HAP-1 (cell line): Measurements from ENCODE around the gene HAS3.
"Not testable (repeated sequence)": the region's sequence is repeated elsewhere in the genome, so short reads cannot be mapped to it uniquely, and the experiment has no call there.

Experiments
- DNase-seq, 2 experiments: peaks; one replicate each; pipeline ENCODE4 v3.0.0-alpha.2; 2016 to 2020; ENCODE audit warnings: low spot score in 2 of 2
- H3K27me3 ChIP-seq: fragments of 250-450 bp; sonication (Bioruptor Pico); 2 replicates; pipeline ENCODE4 v1.5.1; 2020; ENCODE audit warnings: low read depth, mild to moderate bottlenecking, moderate library complexity
- H3K36me3 ChIP-seq: fragments of 250-450 bp; sonication (Bioruptor Pico); replicated peaks from 2 replicates; pipeline ENCODE4 v1.5.1; 2020; ENCODE audit warnings: mild to moderate bottlenecking
- H3K4me1 ChIP-seq: fragments of 250-450 bp; sonication (Bioruptor Pico); 2 replicates; pipeline ENCODE4 v1.5.1; 2020; ENCODE audit warnings: mild to moderate bottlenecking
- H3K4me3 ChIP-seq: fragments of 250-450 bp; sonication (Bioruptor Pico); 2 replicates; pipeline ENCODE4 v1.5.1; 2020; ENCODE audit warnings: mild to moderate bottlenecking, moderate library complexity
- H3K9me3 ChIP-seq: fragments of 250-450 bp; sonication (Bioruptor Pico); 2 replicates; pipeline ENCODE4 v1.5.1; 2020; ENCODE audit warnings: mild to moderate bottlenecking, moderate library complexity
- in situ Hi-C: fragments of 300-500 bp; cut with MboI; formaldehyde crosslinking; loops from 3 replicates; pipeline ENCODE4 v1.14.3; 2020; ENCODE audit warnings: low sequenced_read_pairs, inconsistent platforms, mixed read lengths

The HAS3 gene

GRCh38 chr16:69131167-69131838 lies 25.9 kb downstream of the HAS3 start:
- in situ Hi-C loops = no loop called here
- H3K36me3 ChIP-seq = peaks cover 21% of the 10 kb centered on the region
- peaks cover 20% of the 10 kb centered on the region for H3K4me1 ChIP-seq
- no peaks in the 10 kb centered on the region for H3K9me3 ChIP-seq
- peak overlapping the region; percentile 97 for H3K4me3 ChIP-seq
- H3K27me3 ChIP-seq = no peaks in the 10 kb centered on the region
- peak; percentile 59 to 72 for DNase-seq

- peak; percentile 79 to 96 for DNase-seq
- Histone ChIP-seq H3K27me3 (no peaks in the 10 kb centered on the region), H3K9me3 (no peaks in the 10 kb centered on the region), H3K36me3 (peaks cover 28% of the 10 kb centered on the region), H3K4me3 (peak overlapping the region; percentile 97), H3K4me1 (peaks cover 20% of the 10 kb centered on the region)
- in situ Hi-C loops = no loop called here
These were observed 26.5 kb downstream of the HAS3 start for GRCh38 chr16:69131839-69132423.

- Histone ChIP-seq H3K9me3 (no peaks in the 10 kb centered on the region), H3K4me1 (peaks cover 20% of the 10 kb centered on the region), H3K4me3 (peak within 1 kb of the TSS; percentile 97), H3K36me3 (peaks cover 35% of the 10 kb centered on the region), H3K27me3 (no peaks in the 10 kb centered on the region)
- in situ Hi-C loops = no loop called here
- peak; percentile 77 to 92 for DNase-seq
These were observed 27.2 kb downstream of the HAS3 start, which contains the start of the genes CHTF8 and UTP4 for GRCh38 chr16:69132424-69133252. Gene CHTF8, minus strand, starts transcription at chr16:69132588. Its CDS starts 11,130 bp downstream, at chr16:69121458. Gene UTP4, plus strand, starts transcription at chr16:69132649. Its CDS starts 811 bp downstream, at chr16:69133460.

- no peak for DNase-seq
- Histone ChIP-seq H3K4me1 (peaks cover 17% of the 10 kb centered on the region), H3K36me3 (peaks cover 39% of the 10 kb centered on the region), H3K4me3 (peak overlapping the region; percentile 97), H3K27me3 (no peaks in the 10 kb centered on the region), H3K9me3 (no peaks in the 10 kb centered on the region)
- in situ Hi-C loops = no loop called here
These were observed 28.0 kb downstream of the HAS3 start for GRCh38 chr16:69133373-69133954.

- no peaks in the 10 kb centered on the region for H3K9me3 ChIP-seq
- peaks cover 76% of the 10 kb centered on the region for H3K36me3 ChIP-seq
- peaks cover 6% of the 10 kb centered on the region; the same call in 1 of the 2 replicates for H3K4me1 ChIP-seq
- H3K4me3 ChIP-seq = no peak overlapping the region
- in situ Hi-C loops = no loop called here
- H3K27me3 ChIP-seq = no peaks in the 10 kb centered on the region
- DNase-seq = no peak
These were observed 33.2 kb downstream of the HAS3 start for GRCh38 chr16:69138608-69139007.

- H3K36me3 ChIP-seq = peaks cover 81% of the 10 kb centered on the region
- H3K27me3 ChIP-seq, H3K9me3 ChIP-seq, H3K4me1 ChIP-seq, DNase-seq, in situ Hi-C loops, H3K4me3 ChIP-seq: not testable (repeated sequence)
These were observed 34.0 kb downstream of the HAS3 start for GRCh38 chr16:69139464-69139863.

GRCh38 chr16:69141014-69141413 lies 35.6 kb downstream of the HAS3 start:
- Histone ChIP-seq H3K9me3 (no peaks in the 10 kb centered on the region), H3K4me1 (no peaks in the 10 kb centered on the region), H3K27me3 (no peaks in the 10 kb centered on the region), H3K4me3 (no peak overlapping the region), H3K36me3 (peaks cover 88% of the 10 kb centered on the region)
- DNase-seq = no peak
- in situ Hi-C loops = loop anchor here (10.0 kb wide), 1 partner anchor 144 kb away; no protein-coding TSS in a partner anchor

- Histone ChIP-seq H3K4me1 (no peaks in the 10 kb centered on the region), H3K36me3 (peaks cover 84% of the 10 kb centered on the region), H3K9me3 (no peaks in the 10 kb centered on the region), H3K27me3 (no peaks in the 10 kb centered on the region), H3K4me3 (no peak overlapping the region)
- in situ Hi-C loops = loop anchor here (10.0 kb wide), 1 partner anchor 143 kb away; no protein-coding TSS in a partner anchor
- no peak for DNase-seq
These were observed 36.5 kb downstream of the HAS3 start for GRCh38 chr16:69141936-69142335.

- peak in 1 of 2 experiments; percentile 31 for DNase-seq
- H3K9me3 ChIP-seq = no peaks in the 10 kb centered on the region
- H3K36me3 ChIP-seq = peaks cover 78% of the 10 kb centered on the region
- no peaks in the 10 kb centered on the region for H3K27me3 ChIP-seq
- in situ Hi-C loops = loop anchor here (10.0 kb wide), 1 partner anchor 142 kb away; no protein-coding TSS in a partner anchor
- H3K4me1 ChIP-seq = no peaks in the 10 kb centered on the region
- H3K4me3 ChIP-seq = no peak overlapping the region
These were observed 37.7 kb downstream of the HAS3 start for GRCh38 chr16:69143116-69143515.

- Histone ChIP-seq H3K4me3 (no peak overlapping the region), H3K36me3 (peaks cover 68% of the 10 kb centered on the region), H3K27me3 (no peaks in the 10 kb centered on the region), H3K4me1 (no peaks in the 10 kb centered on the region), H3K9me3 (no peaks in the 10 kb centered on the region)
- no peak for DNase-seq
- in situ Hi-C loops = loop anchor here (10.0 kb wide), 1 partner anchor 139 kb away; no protein-coding TSS in a partner anchor
These were observed 40.2 kb downstream of the HAS3 start for GRCh38 chr16:69145658-69146057.

- in situ Hi-C loops = loop anchor here (10.0 kb wide), 1 partner anchor 135 kb away; no protein-coding TSS in a partner anchor
- H3K27me3 ChIP-seq, DNase-seq, H3K9me3 ChIP-seq, H3K4me3 ChIP-seq, H3K4me1 ChIP-seq: not testable (repeated sequence)
- H3K36me3 ChIP-seq = peaks cover 70% of the 10 kb centered on the region
These were observed 44.2 kb downstream of the HAS3 start for GRCh38 chr16:69149621-69150020.

GRCh38 chr16:69150146-69150865 lies 44.9 kb downstream of the HAS3 start:
- Histone ChIP-seq H3K27me3 (no peaks in the 10 kb centered on the region), H3K36me3 (peaks cover 73% of the 10 kb centered on the region), H3K4me1 (no peaks in the 10 kb centered on the region), H3K4me3 (no peak overlapping the region), H3K9me3 (no peaks in the 10 kb centered on the region)
- peak; percentile 63 to 76 for DNase-seq
- in situ Hi-C loops = no loop called here

GRCh38 chr16:69157196-69157595 lies 51.7 kb downstream of the HAS3 start:
- in situ Hi-C loops = no loop called here
- H3K27me3 ChIP-seq = no peaks in the 10 kb centered on the region
- DNase-seq = no peak
- no peak overlapping the region for H3K4me3 ChIP-seq
- peaks cover 87% of the 10 kb centered on the region for H3K36me3 ChIP-seq
- H3K4me1 ChIP-seq = no peaks in the 10 kb centered on the region
- H3K9me3 ChIP-seq = no peaks in the 10 kb centered on the region
